Testis (tissue), 2 donors: ENCODE data around the gene EDA.

ENCODE experiments used
- POLR2A ChIP-seq: fragments of 450-650 bp; IDR thresholded peaks from one replicate; pipeline ENCODE4 v1.6.1; 2017; ENCODE audit warnings: antibody characterized with exemption, mild to moderate bottlenecking, moderate library complexity
- TF ChIP-seq, protein P1 (sequence below), 3 experiments: fragments of 450-650 bp in 2 of 3; fragments of 200-600 bp in 1 of 3; sonication (generic) in 1 of 3; IDR thresholded peaks; one replicate each; pipeline ENCODE4 v1.5.1; 2016 to 2019; ENCODE audit warnings: antibody characterized with exemption in 3 of 3, mild to moderate bottlenecking in 2 of 3, moderate library complexity in 1 of 3

DNA sequence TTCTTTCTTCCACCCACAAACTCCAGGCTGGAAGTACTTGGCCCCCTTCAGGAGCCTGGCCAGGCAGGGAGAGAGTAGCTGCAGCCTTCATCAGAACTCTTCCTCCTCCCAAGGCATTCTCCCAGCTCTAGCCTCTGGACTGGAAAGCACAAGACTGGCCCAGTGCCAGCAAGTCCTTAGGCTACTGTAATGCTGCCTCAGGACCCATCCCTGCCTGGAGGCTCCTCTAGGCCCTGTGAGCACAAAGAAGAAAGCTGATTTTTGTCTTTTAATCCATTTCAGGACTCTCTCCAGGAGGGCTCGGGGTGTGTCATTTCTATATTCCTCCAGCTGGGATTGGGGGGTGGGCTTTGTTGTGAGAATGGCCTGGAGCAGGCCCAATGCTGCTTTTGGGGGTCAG is 423.0 kb downstream of the EDA start:
- TF ChIP-seq, protein P1, sequence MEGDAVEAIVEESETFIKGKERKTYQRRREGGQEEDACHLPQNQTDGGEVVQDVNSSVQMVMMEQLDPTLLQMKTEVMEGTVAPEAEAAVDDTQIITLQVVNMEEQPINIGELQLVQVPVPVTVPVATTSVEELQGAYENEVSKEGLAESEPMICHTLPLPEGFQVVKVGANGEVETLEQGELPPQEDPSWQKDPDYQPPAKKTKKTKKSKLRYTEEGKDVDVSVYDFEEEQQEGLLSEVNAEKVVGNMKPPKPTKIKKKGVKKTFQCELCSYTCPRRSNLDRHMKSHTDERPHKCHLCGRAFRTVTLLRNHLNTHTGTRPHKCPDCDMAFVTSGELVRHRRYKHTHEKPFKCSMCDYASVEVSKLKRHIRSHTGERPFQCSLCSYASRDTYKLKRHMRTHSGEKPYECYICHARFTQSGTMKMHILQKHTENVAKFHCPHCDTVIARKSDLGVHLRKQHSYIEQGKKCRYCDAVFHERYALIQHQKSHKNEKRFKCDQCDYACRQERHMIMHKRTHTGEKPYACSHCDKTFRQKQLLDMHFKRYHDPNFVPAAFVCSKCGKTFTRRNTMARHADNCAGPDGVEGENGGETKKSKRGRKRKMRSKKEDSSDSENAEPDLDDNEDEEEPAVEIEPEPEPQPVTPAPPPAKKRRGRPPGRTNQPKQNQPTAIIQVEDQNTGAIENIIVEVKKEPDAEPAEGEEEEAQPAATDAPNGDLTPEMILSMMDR (IDR thresholded peaks at IDR 0.05), result no peak
- no peak for TF ChIP-seq POLR2A
